GM12891 (cell line): Measurements from ENCODE around the gene PNPLA5.

ENCODE experiments used
- PAX5 ChIP-seq: IDR thresholded peaks from 2 replicates; pipeline ENCODE4 v1.6.1; 2011; ENCODE audit warnings: low read length, moderate library complexity, mild to moderate bottlenecking; ENCODE audit not compliant: insufficient read depth, severe bottlenecking
- POLR2A ChIP-seq: IDR thresholded peaks from 2 replicates; pipeline ENCODE4 v1.6.1; 2011; ENCODE audit warnings: low read depth, low read length, control low read depth
- TAF1 ChIP-seq: IDR thresholded peaks from 2 replicates; pipeline ENCODE4 v1.6.1; 2011; ENCODE audit warnings: low read depth, low read length, control low read depth

DNA sequence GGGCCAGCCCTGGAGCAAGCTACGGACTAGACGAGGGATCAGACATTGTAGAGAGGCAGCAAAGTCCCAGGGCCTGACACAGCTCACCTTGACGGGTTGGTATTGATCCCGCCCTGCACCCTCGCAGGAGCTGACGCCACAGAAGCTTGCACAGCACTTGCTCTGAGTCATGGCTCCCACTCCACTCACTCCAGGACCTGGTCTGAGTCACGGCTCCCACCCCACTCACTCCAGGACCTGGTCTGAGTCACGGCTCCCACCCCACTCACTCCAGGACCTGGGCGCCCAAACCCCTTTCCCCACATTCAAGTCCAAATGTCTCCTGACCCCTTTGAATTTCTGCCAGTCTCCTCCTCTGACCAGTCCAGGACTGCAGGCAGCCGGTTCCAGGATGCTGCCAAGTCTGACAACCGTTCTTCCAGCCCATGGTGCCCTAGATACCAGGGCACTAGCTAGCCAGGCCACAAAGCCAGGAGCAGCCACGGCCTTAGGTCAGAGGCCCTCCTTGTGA is 6.0 kb upstream of the PNPLA5 start:
- TF ChIP-seq TAF1 = no peak
- TF ChIP-seq POLR2A = no peak
- no peak for TF ChIP-seq PAX5
